GM21515 (cell line): Measurements from ENCODE around the gene BFSP1.

Experiments used
- ATAC-seq: cut with Tn5 transposase; IDR thresholded peaks from one replicate; pipeline ENCODE4 v1.9.1; 2021; ENCODE audit not compliant: unreplicated experiment

BFSP1 gene

DNA sequence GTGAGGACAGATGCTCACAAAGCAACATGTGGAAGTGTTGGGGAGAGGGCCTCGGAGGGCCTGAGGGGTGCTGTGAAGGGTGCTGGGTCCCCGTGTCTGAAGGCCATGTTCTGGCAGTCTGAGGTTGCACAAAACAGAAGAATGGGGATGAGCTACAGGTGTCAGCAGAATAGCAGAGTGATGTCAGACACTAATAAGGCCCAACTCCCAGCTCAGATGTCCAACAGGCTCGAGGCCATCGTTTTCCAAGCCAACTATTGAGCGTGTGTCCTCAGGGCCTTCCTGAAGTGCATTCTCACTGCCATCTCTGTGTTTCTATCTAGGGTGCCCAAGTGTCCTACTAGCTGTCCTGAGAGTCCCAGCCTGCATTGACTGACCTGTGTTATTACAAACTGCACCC, 7.9 kb downstream of the BFSP1 start:
- ATAC-seq, result no peak

DNA sequence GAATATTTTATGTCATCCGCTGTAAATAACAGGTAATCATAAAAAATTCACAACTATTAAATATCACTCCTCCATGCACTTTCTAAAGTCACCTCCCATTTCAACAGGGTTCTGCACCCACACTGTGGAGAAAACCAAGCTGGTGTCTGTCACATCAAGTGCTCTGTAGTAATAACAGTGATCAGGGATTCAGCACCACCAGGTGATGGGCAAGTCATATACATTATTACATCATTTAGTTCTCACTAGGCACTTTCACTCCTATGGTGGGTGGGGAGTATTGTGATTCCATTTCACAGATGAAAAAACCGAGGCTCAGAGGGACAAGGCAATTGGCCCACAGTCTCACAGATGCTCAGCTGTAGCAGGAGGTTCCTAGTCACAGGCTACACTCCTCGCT, 8.7 kb downstream of the BFSP1 start:
- ATAC-seq, result no peak

DNA sequence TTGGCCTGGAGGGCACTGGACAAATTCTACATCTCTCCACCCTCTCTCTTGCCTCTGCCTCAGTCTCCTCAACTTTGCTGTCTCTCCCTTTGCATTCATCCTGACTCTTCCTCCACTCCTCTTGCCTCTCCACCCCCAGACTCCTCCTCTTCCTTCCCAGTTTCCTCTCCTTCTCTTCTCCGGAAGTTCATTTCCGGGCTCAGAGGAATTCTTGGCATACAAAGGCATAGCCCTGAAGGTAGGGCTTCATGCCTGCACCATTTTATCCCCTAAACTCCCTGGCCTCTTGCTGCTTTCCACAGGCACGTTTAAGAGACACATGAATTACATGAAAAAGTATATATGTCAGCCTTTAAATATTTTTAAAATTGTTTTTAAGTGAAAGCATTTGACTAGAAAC, 10.6 kb downstream of the BFSP1 start:
- ATAC-seq, result no peak

DNA sequence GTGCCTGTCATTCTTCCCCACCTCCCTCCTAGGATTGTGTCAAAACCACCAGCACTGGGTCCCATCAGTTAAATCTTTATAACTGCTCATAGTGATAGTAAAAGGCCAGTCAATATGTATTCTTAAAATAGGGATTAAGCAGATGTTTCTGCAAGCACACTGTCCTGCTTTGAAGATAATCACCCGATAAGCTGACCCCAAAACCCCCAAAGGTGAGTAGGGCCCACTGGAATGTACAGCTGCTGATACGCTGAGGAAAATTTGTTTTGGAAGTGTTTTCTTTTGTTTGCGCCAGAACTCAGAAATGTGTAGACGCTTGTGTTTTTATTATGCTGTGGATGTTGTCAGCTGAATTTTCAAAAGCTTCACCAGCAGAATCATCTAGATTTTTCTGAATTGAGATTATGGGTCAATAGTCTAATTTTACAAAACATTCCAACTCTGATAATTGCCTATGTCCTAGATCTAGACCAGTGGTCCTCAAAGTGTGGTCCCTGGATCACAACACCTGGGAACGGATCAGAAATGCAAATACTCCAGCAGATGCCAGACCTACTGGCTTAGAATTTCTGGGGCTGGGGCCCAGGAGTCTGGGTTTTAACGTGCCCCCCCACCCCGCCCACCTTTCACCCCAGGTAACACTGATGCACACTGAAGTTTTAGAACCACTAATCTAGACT, 11.4 kb downstream of the BFSP1 start:
- ATAC-seq, result no peak

DNA sequence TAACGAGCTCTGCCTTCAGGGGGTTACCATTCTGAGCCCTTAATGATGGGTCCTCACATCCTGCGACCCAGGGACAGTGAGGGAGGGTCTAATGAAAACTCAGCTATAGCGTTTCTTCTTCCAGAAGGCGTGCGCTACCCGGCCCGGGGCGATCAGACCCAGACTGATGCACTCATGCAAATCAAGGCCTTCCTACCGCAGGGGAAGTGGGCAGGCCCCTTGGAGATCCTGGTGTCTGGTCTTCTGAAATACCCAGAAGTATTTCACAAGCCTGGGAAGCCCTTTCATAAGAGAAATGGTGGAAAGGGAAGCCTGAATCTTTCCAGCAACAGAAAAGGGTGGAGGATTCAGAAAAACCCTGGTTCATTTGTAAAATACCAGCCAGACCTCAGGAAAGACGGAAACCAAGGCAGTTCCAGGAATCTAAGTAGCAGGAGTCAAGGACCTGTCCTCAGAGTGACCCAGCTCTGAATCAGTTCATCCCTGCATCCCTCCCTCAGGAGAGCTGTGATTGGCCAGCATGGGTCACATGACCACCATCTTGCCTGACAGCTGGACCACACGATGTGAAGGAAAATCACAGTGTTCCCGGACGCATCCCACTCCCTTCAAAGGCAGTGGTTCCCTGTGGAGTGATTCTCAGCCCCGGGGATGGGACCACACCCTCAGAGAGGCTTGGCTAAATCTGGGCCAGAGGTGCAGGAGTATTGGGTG, 12.7 kb downstream of the BFSP1 start:
- no peak for ATAC-seq

DNA sequence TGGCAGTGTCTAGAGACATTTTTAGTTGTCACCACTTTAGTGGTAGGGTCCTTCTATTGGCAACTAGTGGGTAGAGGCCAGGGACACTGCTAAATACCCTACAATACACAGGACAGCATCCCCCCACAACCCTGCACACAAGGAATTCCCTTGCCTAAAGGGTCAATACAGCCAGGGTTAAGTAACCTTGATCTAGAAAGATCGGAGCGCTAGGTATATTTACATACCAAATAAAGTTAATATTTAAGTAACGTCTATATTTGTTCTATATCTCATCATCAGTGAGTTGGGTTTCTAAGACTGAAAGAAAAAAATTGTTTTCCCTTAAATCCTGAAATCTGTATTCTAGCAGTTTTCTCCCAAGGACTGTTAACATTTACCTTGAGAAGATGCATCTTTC, 16.1 kb downstream of the BFSP1 start:
- no peak for ATAC-seq

DNA sequence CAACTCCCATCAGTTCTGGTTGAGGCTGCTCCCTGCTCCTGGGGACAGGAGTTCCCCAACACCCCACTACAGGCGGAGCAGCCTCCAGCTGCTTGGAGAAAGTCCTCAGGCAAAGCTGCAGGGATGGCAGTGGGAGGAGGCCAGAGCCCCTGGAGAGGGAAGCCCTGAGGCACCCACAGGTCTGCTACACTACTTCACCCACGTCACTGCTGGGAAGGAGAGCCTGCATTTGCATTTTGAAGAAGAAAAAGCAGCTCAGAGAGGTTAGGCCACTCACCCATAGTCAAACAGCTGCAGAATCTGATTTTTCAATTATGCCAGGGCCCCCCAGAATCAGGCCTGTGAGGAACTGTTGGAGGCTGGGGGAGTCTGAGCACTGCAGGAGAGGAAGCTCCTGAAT, 17.2 kb downstream of the BFSP1 start:
- no peak for ATAC-seq

DNA sequence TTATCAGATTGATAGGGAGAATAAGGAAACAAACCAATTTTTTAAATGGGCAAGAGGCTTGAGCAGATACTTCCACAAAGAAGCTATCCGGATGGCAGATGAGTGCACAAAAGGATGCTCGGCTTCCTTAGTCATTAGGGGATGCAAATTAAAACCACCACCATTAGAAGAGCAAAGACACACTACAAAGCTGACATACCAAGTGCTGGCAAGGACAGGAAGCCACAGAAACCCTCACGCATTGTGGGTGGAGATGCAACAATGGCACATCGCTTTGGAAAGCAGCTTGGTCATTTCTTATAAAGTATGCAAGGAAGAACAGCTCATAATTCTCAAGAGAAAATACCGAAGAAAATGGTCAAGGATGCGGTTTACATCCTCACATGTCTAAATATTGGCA, 19.8 kb downstream of the BFSP1 start:
- ATAC-seq, result no peak

DNA sequence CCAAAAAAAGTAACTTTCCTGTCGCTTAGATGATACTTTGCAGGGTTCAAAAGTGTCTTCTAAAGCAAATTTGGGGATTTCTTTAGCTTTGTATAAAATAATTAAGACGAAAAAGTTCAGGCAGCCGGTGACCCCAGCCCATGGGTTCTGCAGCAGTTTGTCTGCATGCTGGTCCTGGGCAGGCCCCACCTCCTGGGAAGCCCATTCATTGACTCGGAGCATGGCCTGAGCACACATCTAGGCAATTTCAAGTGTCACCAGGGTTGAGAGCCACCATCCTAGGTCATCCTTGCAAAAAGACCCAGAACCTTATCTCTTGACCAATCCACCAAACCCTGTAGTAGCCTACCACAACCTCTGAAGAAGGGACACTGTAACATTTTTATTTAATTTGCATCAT, 20.6 kb downstream of the BFSP1 start:
- no peak for ATAC-seq

DNA sequence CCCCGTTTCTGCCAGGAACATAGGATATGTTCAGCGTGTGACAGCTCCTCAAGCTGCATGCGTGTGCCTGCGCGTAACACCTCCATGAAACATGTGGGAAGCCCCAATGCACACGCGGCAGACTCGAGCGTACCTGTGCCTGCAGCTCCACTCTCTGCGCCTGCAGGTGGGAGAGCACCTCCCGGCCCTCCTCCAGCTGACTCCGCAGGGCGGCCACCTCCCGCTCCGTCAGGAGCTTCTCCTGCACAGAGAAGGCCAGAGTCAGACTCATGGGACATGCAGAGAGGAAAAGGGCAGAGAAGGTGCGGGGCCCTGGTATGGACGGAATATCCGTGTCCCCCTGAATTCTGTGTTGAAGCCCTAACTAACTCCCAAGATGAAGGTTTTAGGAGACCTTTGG, 22.4 kb downstream of the BFSP1 start:
- ATAC-seq, result no peak

DNA sequence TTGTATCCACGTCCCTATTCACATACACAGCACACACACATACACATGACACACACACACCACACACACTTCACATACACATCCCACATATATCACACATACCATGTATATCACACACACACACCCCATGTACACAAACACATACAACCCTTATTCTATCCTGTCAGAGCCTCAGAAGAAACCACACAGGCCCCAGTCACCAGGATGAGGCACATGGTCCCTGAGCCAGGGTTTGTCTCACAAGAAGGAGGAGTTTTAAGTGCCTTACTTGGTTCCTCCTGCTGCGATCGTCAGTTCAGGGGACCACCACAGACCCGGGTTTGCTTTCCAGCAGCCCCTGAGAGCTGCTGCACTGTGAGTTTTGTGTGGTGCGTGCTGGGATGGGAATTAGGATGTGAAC, 23.6 kb downstream of the BFSP1 start:
- no peak for ATAC-seq

DNA sequence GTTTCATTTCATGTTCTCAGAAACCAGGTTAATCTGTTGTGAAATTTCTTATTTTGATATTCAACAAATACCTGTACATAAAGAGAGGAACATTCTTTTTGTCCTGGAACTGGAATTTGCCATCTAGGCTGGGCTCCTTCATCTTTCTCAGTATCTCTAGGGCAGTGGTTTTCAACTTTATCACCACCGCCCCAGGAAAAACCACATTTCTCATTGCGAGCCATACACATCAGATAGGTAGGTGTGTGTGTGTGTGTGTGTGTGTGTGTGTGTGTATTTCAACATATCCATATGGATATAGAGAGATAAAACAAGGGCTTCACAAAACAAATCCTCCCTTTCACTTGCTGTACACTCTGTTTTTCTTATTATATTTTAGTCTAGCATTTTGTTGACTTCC, 24.1 kb downstream of the BFSP1 start:
- no peak for ATAC-seq

DNA sequence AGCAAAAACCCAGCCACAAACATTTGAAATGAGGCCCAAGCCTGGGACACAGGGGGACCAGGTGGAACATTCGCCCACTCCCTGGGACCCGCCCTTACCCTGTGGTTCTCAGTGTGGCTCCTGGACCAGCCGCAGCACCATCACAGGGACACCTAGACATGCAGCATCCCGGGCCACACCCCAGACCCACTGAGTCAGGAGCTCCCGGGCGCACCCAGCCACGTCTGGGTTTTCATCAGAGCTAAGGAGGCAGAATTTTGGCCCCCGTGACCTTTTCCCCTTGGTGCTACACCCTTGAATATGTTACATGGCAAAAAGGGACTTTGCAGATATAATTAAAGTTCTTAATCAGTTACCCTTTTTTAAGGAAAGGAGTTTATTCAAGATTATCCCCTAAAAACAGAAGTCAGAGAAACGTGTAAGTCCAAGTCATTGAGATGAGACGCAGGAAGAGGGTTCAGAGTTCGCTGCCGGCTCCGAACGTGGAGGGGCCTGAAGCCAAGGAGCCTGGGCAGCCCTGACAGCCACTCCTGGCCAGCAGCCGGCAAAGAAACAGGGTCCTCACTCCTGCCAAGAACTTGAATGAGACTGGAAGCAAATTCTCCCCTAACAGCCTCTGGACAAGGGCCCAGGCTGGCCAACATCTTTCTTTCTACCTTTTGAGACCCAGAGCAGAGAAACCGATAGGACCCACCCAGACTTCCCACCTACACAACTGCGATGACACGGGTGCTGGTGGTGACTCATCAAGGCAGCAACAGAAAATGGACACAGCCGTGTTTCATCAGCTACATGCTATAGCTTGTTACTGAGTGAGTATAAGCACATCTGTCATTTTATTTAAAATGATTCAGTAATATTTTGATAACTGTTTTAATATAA, 25.3 kb downstream of the BFSP1 start:
- ATAC-seq, result no peak

DNA sequence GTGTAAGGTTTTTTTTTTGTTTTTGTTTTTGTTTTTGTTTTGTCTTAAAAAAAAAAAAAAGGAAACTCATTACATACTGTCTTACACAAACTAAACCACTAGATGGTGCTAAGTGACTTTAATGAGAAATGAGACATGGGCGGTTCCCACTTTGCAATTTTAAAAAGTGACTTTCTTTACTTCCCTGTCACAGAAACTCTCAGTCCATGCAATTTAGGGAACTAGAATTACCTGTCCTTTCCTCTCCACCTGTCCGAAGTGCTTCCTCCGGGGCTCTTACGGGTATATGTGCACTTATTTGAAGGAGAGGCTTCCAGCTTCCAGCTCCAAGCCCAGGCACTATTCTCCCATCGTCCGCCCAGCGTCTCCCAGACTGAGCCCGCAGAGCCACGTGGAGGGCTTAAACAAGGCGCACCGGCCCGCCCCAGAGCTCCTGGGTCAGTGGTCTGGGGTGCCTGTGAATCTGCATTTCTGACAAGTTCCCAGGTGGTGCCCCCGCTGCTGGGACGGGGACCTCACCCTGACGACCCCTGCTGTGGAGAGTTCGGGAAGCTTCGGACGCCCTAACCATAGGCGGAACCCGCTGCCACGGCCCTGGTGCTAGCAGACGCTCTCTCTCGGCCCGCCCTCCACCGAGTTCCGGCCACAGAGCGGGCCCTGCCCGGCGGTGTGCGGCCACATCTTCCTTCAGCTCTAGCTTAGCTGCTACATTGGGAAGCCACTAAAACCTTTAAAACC, 26.1 kb downstream of the BFSP1 start:
- ATAC-seq, result peak; percentile 73

DNA sequence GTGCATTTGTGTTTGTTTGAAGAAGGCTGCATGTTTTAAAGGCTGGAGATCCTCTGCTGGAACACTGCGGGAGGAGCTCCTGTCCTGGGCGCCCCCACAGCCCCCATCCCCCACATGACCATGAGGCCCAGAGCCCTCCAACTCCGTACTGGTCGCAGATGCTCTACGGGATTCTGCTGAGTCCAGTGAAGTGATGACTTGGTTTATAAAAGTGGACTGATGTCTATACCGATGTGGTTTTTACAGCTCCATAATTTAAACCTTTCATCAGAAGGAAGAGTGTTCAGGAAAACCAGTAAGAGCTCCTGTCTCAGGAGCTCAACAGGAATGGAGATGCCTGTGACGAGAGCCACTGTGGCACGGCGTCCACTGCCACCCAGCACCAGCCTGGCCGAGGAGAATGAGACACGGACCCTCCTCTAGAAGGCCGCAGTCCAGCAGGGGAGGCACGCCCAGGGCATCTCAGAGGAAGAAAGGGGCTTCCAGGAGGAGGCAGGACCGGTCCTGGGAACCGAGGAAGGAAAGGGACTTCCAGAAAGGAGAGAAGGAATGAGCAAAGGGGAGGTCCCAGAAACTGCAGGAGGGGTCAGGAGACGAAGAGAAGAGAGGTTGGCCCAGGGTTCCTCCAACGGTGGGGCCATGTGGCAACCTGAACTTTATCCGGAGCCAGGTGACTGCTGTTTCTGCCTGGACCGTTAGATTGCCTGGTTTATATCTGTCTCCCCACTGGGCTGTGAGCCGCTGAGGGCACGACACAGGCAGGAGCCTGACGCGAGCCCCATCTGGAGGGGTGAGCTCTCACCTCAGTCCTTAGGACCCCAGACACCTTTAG, 26.9 kb downstream of the BFSP1 start:
- peak; percentile 29 for ATAC-seq

DNA sequence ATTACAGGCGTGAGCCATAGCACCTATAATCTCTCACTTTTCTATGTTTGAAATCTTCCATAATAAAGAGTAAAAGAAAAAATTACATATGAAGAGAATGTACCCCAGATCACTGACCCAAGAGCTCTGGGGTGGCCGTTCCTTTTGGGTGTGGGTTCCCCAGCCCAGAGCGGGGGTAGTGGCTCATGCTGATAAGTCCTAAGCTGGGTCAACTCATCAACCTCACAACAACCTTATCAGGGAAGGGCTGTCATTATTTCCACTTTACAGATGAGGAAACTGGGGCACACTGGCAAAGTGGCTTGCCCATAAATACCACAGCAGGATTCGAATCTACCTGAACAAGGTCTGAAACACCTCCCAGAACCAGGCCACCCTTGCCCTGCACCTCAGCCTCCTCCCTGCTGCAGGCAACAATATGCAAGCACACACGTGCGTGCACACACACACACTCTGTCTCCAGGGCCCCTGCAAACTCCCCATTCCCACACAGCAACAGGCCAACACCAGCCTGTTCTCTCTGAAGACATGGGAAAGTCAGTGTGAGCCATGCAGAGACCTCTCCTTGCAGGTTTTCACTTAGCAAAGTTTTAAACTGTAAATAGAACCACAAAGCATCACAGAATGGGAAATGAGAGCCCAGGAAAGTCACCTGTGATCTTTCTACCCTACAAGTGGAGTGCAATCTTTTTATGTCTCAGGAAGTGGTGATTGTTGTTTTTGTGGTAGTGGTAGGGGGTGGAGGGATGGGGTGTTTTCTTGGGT, 27.7 kb downstream of the BFSP1 start:
- ATAC-seq, result no peak

DNA sequence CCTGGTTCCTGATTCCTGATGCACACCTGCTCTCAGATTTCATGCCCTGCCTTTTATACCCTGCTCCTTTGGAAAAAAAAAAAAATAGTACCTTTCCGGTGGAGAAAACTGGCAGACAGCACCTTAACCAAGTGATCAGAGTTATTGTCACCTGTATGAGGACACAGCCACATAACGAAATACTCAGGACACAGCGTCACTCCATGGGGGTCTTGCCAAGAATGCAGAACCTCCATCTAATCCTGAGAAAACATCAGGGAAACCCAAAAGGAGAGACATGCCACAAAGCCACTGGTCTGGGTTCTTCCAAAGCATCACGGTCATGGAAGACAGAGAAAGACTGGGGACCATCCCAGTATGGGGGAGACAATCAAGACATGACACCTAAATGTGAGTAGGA, 29.1 kb downstream of the BFSP1 start:
- no peak for ATAC-seq

DNA sequence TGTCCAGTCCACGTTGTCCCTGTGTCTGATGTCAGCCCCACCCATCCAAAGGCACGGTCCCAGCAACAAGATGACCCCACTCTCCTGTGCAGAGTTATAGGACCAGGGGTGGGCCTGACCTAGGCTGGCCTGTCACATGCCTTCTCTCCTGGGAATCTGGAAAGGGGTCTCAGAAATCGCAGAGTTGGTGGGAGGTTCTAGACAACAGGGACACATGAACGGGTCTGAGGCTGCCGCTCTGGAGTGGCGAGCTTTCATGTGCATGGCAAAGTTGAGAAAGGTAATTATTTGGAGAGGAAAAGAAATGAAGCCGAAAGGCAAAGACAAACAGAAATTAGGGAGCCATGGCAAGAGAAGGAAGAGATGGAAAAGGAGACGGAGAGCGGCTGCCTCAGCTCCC, 29.5 kb downstream of the BFSP1 start:
- ATAC-seq, result no peak

DNA sequence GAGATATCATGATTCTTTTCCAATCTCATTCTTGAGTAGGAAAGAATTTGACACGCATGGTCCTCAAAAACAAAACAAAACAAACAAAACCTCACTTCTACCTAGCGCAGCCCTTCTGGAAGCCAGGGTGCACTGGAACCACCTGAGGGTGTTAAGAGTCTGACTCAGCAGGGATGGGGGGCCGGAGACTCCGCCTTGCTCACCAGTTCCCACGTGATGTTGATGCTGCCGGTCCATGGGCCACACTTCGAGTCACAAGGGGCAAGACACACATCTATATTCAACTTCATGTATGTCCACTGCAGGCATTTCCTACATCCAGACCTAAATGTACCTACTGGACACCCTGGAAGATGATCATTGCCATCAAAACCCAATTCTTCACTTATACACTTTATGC, 30.4 kb downstream of the BFSP1 start:
- no peak for ATAC-seq

DNA sequence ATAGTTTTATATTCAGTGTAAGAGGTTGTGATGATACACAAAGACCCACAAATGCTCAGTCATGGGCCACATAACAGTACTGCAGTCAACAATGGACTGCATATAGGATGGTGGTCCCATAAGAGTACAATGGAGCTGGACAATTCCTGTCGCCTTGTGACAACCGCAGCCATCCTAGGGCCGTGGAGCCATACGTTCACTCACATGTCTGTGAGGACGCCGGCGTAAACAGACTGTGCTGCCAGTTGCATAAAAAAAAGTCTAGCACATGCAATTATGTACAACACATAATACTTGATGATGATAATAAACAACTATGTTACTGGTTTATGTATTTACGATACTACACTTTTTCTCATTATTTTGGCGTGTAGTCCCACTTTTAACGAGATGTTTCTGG, 30.9 kb downstream of the BFSP1 start:
- ATAC-seq, result no peak
